GM08714 (cell line): Measurements from ENCODE around the gene TBC1D20.
"Not testable (repeated sequence)": the region's sequence is repeated elsewhere in the genome, so short reads cannot be mapped to it uniquely, and the experiment has no call there.

Experiments used
- H3K4me3 ChIP-seq: fragments of 200-500 bp; sonication (Bioruptor generic); 2 replicates; pipeline ENCODE4 v1.5.1; 2014; ENCODE audit warnings: mild to moderate bottlenecking, low read length, inconsistent platforms
- ZNF274 ChIP-seq: IDR thresholded peaks from 2 replicates; pipeline ENCODE4 v1.6.1; 2012; ENCODE audit warnings: mild to moderate bottlenecking, low read depth, low read length

The TBC1D20 gene

GRCh38 chr20:460180-460579, 2.2 kb downstream of the TBC1D20 start:
- no peak overlapping the region for H3K4me3 ChIP-seq

GRCh38 chr20:458776-459175, 3.6 kb downstream of the TBC1D20 start:
- TF ChIP-seq ZNF274 = no peak
- H3K4me3 ChIP-seq = no peak overlapping the region

More at GRCh38 chr20:460180-460579, 2.2 kb downstream of the TBC1D20 start:
- no peak for TF ChIP-seq ZNF274

GRCh38 chr20:454951-455350, 7.4 kb downstream of the TBC1D20 start:
- no peak overlapping the region for H3K4me3 ChIP-seq
- no peak for TF ChIP-seq ZNF274

GRCh38 chr20:452021-452420, 10.3 kb downstream of the TBC1D20 start:
- H3K4me3 ChIP-seq = not testable (repeated sequence)

GRCh38 chr20:445514-446336, 16.6 kb downstream of the TBC1D20 start:
- H3K4me3 ChIP-seq = no peak overlapping the region
- no peak for TF ChIP-seq ZNF274

GRCh38 chr20:444862-445426, 17.4 kb downstream of the TBC1D20 start:
- no peak overlapping the region for H3K4me3 ChIP-seq
- TF ChIP-seq ZNF274 = no peak

- no peak overlapping the region for H3K4me3 ChIP-seq
- no peak for TF ChIP-seq ZNF274
These were observed 18.2 kb downstream of the TBC1D20 start for GRCh38 chr20:444117-444516.

GRCh38 chr20:443223-443775, 19.0 kb downstream of the TBC1D20 start:
- TF ChIP-seq ZNF274 = no peak
- H3K4me3 ChIP-seq = no peak overlapping the region

GRCh38 chr20:440636-441035, 21.7 kb downstream of the TBC1D20 start:
- no peak for TF ChIP-seq ZNF274
- no peak overlapping the region for H3K4me3 ChIP-seq

GRCh38 chr20:440148-440547, 22.2 kb downstream of the TBC1D20 start:
- TF ChIP-seq ZNF274 = no peak
- no peak overlapping the region for H3K4me3 ChIP-seq

GRCh38 chr20:438571-439469, 23.5 kb downstream of the TBC1D20 start:
- H3K4me3 ChIP-seq = no peak overlapping the region; the same call in 1 of the 2 replicates
- no peak for TF ChIP-seq ZNF274

- TF ChIP-seq ZNF274 = no peak
- no peak overlapping the region; the same call in 1 of the 2 replicates for H3K4me3 ChIP-seq
These were observed 24.4 kb downstream of the TBC1D20 start for GRCh38 chr20:437787-438486.

- no peak for TF ChIP-seq ZNF274
- no peak overlapping the region for H3K4me3 ChIP-seq
These were observed 25.9 kb downstream of the TBC1D20 start for GRCh38 chr20:436476-436875.

GRCh38 chr20:435558-435957, 26.8 kb downstream of the TBC1D20 start:
- TF ChIP-seq ZNF274 = no peak
- no peak overlapping the region for H3K4me3 ChIP-seq
